Fibroblast of lung (primary cell): Measurements from ENCODE around the gene SLC26A1. TPM values are rescaled to one million over a fixed set of nuclear protein-coding genes. Genes with fewer than 3 reads are reported as not detected.
A peak's percentile ranks its signal among the peaks of the same experiment; 100 is the strongest.

Experiments used
- DNase-seq, 2 donors: peaks; one replicate each; pipeline versions ENCODE4 v3.0.0 to v3.0.0-alpha.2; 2010; ENCODE audit warnings: low read depth in 2 of 2
- H2AFZ ChIP-seq: 2 replicates; pipeline ENCODE4 v1.5.1; 2012; ENCODE audit warnings: low read length, control low read depth, inconsistent platforms
- H3K27ac ChIP-seq: 2 replicates; pipeline ENCODE4 v1.5.1; 2011; ENCODE audit warnings: low read length, control low read depth; ENCODE audit not compliant: insufficient read depth
- H3K27me3 ChIP-seq: 2 replicates; pipeline ENCODE4 v1.5.1; 2011; ENCODE audit warnings: mild to moderate bottlenecking, low read length; ENCODE audit not compliant: control insufficient read depth, insufficient read depth
- H3K36me3 ChIP-seq: 2 replicates; pipeline ENCODE4 v1.5.1; 2011; ENCODE audit warnings: low read length; ENCODE audit not compliant: control insufficient read depth, insufficient read depth
- H3K4me1 ChIP-seq: 2 replicates; pipeline ENCODE4 v1.5.1; 2011; ENCODE audit warnings: low read length; ENCODE audit not compliant: control insufficient read depth, insufficient read depth; ENCODE audit errors: extremely low read depth
- H3K4me2 ChIP-seq: 2 replicates; pipeline ENCODE4 v1.5.1; 2011; ENCODE audit warnings: low read length, control low read depth; ENCODE audit not compliant: insufficient read depth; ENCODE audit errors: extremely low read depth
- H3K4me3 ChIP-seq, 4 experiments: fragments of 200-600 bp in 1 of 4; sonication (generic) in 1 of 4; replicated peaks in 1 of 4; 2 replicates each; pipeline ENCODE4 v1.5.1; 2011 to 2016; ENCODE audit warnings: low read length in 4 of 4, low read depth in 3 of 4, mild to moderate bottlenecking in 3 of 4, control low read depth in 2 of 4, inconsistent platforms in 1 of 4, mixed read lengths in 1 of 4; ENCODE audit not compliant: insufficient read depth in 1 of 4; ENCODE audit errors: control extremely low read depth in 1 of 4
- H3K79me2 ChIP-seq: 2 replicates; pipeline ENCODE4 v1.5.1; 2012; ENCODE audit warnings: mild to moderate bottlenecking, low read length, inconsistent platforms; ENCODE audit not compliant: control insufficient read depth, insufficient read depth
- H3K9ac ChIP-seq: 2 replicates; pipeline ENCODE4 v1.5.1; 2011; ENCODE audit warnings: mild to moderate bottlenecking, low read length, control low read depth; ENCODE audit not compliant: insufficient read depth
- H3K9me3 ChIP-seq: 2 replicates; pipeline ENCODE4 v1.5.1; 2012; ENCODE audit warnings: low read depth, low read length; ENCODE audit not compliant: control insufficient read depth, insufficient read depth
- H4K20me1 ChIP-seq: 2 replicates; pipeline ENCODE4 v1.5.1; 2011; ENCODE audit warnings: low read length; ENCODE audit not compliant: control insufficient read depth, insufficient read depth; ENCODE audit errors: extremely low read depth
- CTCF ChIP-seq, 2 donors: IDR thresholded peaks in 1 of 2; conservative IDR thresholded peaks in 1 of 2; 1 replicate in 1 of 2; 2 replicates in 1 of 2; pipeline ENCODE4 v1.5.1; 2011 to 2012; ENCODE audit warnings: low read length in 2 of 2, control low read depth in 1 of 2, inconsistent platforms in 1 of 2, low read depth in 1 of 2, mild to moderate bottlenecking in 1 of 2
- EZH2 ChIP-seq: IDR thresholded peaks from 2 replicates; pipeline ENCODE4 v1.5.1; 2012; ENCODE audit warnings: low read length, control low read depth, mild to moderate bottlenecking; ENCODE audit errors: missing control alignments
- polyA plus RNA-seq, 2 donors: library from polyadenylated mRNA; depleted of rRNA in 1 of 2; stranded (reverse) in 1 of 2; unstranded in 1 of 2; fragments of >200 nt; gene quantifications; 2 replicates each; pipeline ENCODE4 v1.2.1, GENCODE V29; 2011 to 2012; ENCODE audit warnings: missing spikeins in 1 of 2
- total RNA-seq: library from RNA; depleted of rRNA; stranded (reverse); fragments of >200 nt; gene quantifications from 2 replicates; pipeline ENCODE4 v1.2.1, GENCODE V29; 2014

The SLC26A1 gene
- total and polyA plus RNA-seq, 2 donors (not counting 1 experiment from before 2014, with no cell fraction given) = 0.05 to 0.33 TPM

GRCh38 chr4:1041147-1041935, 48.1 kb upstream of the SLC26A1 start:
- Histone ChIP-seq H3K4me2 (peak overlapping the region; percentile 59), H3K27ac (no peak overlapping the region), H3K4me1 (peaks cover 21% of the 10 kb centered on the region), H3K27me3 (no peaks in the 10 kb centered on the region), H2AFZ (no peak overlapping the region), H3K9me3 (no peaks in the 10 kb centered on the region), H3K4me3 (no peak overlapping the region), H4K20me1 (no peaks in the 10 kb centered on the region), H3K9ac (no peak overlapping the region), H3K36me3 (no peaks in the 10 kb centered on the region), H3K79me2 (no peaks in the 10 kb centered on the region)
- no peak for TF ChIP-seq CTCF (conservative IDR thresholded peaks at IDR 0.05 in 1 of 2, IDR thresholded peaks at IDR 0.05 in 1 of 2; ENCODE audit: low read depth in 1 of 2, low read length in 2 of 2)
- TF ChIP-seq EZH2 = no peak
- peak; percentile 54 to 76 for DNase-seq

GRCh38 chr4:1040344-1041146, 47.3 kb upstream of the SLC26A1 start:
- H4K20me1 ChIP-seq = no peaks in the 10 kb centered on the region
- H3K9ac ChIP-seq = no peak overlapping the region
- H3K27ac ChIP-seq = no peak overlapping the region
- H3K4me1 ChIP-seq = peaks cover 21% of the 10 kb centered on the region
- no peaks in the 10 kb centered on the region for H3K36me3 ChIP-seq
- no peak overlapping the region for H3K4me2 ChIP-seq
- TF ChIP-seq CTCF (conservative IDR thresholded peaks at IDR 0.05 in 1 of 2, IDR thresholded peaks at IDR 0.05 in 1 of 2; ENCODE audit: low read depth in 1 of 2, low read length in 2 of 2) = no peak
- TF ChIP-seq EZH2 = no peak
- H3K9me3 ChIP-seq = no peaks in the 10 kb centered on the region
- H2AFZ ChIP-seq = no peak overlapping the region
- no peaks in the 10 kb centered on the region for H3K27me3 ChIP-seq
- no peak for DNase-seq
- H3K4me3 ChIP-seq = no peak overlapping the region
- no peaks in the 10 kb centered on the region for H3K79me2 ChIP-seq
